Left kidney (tissue), 2 donors: ENCODE data around the gene CCL15. TPM values are rescaled to one million over a fixed set of nuclear protein-coding genes. Genes with fewer than 3 reads are reported as not detected.
"Not testable (repeated sequence)": the region's sequence is repeated elsewhere in the genome, so short reads cannot be mapped to it uniquely, and the experiment has no call there.

Experiments
- DNase-seq: peaks from one replicate; pipeline ENCODE4 v3.0.0-alpha.2; 2013
- polyA plus RNA-seq: library from polyadenylated mRNA; unstranded; fragments of 120-200 nt; gene quantifications from one replicate; pipeline ENCODE4 v1.2.1, GENCODE V29; 2013; ENCODE audit not compliant: insufficient read length

CCL15 gene
- polyA plus RNA-seq, 1 donor: 7.5 TPM

GRCh38 chr17:35998018-35998545 is 3.3 kb downstream of the CCL15 start:
- DNase-seq: no peak

DNA sequence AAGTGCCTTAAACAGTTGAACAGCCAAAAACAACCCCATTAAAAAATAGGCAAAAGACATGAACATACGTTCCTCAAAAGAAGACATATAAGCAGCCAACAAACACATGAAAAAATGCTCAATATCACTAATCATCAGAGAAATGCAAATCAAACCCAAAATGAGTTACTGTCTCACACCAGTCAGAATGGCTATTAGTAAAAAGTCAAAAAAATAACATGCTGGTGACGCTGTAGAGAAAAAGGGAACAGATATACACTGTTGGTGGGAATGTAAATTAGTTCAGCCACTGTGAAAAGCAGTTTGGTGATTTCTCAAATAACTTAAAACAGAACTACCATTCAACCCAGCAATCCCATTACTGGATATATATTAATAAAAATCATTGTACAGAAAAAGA is 6.0 kb downstream of the CCL15 start:
- not testable (repeated sequence) for DNase-seq

DNA sequence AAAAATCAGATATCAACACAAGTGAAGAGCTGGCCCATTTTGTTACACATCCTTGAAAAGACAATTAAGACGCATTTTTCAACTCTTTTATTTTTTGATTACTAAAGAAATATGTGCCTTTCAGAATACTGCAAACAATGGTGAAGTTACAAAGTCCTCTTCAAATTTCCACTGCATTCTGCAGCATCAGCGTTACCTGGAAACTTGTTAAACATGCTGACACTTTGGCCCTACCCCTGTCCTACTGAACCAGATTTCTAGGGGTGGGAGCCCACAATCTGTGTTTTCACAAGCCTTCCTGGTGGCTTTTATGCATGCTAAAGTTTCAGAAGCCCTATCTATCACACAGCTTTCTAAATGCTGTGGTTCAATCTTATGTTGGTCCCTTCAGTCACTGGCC is 10.3 kb downstream of the CCL15 start:
- no peak for DNase-seq

DNA sequence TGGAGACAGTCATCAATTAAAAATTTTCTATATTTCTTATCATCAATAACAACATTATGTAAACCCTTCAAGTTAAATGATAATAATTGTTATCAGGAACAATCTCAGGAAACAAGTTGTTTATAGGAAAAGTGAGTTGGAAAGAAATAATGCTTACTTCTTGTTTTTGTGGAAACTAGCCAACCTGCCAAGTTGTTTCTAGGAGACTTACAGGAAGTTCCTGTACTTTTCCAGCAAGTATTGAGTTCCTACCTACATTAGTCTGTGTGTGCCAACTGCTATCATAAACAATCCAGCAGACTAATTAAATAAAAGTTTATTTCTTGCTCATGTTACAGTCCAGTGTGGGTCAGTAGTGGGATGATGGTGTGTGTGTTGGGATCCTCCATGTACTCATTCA is 13.2 kb downstream of the CCL15 start:
- DNase-seq: no peak

DNA sequence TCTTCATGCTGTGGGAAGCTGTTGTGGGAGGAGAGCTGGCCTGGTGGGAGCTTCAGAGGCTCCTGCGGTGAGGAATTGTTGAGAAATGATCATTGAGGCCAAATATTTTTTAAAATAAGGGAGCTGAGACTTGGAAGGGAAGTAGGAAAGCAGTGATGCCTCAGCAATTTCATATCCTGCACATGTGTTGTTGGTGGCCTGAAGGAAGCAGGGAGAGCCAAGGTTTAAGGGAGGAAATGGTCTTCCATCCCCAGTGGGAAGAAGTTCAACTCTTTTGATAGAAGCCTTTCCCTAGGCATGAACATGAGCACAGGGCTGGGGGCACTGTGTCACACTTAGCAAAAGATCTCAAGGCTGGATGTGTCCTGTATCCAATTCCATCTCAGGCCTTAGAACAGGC is 14.7 kb downstream of the CCL15 start, which contains the start of gene CCL14:
TSS of gene CCL14 (minus strand) at position 87 of the 400 bp plus-strand sequence. CDS start at position 7, 80 bp downstream.
- DNase-seq: no peak

DNA sequence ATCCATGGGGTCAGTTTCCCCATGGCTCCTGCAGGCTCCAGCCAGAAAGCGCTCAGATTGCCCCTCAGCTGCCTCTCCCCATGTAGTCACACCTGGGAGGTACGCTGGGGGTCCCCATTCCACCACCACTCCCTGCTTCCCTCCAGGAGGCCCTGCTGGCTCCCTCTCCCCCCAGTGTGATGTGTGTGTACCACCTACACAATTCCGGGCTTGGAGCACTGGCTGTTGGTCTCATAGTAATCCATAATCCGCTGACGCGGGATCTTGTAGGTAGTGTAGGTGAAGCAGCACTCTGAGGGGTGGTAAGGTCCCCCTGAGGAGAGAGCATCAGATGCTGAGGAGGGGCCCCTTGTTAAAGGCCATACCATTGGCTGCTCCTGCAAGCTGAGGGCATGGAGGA is 17.2 kb downstream of the CCL15 start:
- DNase-seq: no peak

DNA sequence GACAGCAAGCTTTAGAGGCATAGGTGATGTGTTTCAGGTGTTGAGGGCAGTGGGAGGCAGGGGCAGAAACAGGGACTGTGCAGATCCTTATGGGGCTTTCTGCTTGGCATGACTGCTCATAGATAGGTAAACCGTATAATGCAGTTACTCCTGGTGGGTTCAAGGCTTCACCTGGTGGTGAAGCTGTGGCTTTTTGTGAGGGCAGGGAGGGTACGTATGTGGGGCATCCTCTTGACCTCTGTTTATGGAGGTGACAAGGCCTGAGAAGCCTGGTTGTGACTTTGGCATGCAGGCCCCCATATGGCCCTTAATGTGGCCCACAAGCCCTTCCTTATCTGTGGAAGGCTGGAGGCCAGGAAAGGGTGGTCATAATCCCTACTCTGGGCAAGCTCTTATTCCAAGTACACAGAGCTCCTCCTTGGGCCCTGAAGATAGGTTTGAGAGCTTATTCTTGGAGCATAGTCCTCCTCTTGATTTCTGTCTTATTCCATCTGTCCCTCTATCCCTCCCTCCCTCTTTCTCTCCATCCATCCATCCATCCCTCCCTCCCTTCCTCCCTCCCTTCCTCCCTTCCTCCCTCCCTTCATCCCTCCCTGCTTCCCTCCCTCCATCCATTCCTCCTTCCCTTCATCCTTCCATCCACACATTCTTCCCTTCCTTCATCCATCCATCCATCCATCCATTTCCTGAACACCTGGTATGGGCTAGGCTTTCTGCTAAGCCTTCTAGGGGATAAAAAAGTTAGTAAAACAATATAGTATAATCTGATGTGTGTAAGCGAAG is 18.8 kb downstream of the CCL15 start:
- no peak for DNase-seq

- DNase-seq: no peak
Observed at GRCh38 chr17:35981908-35982330, 19.4 kb downstream of the CCL15 start.

DNA sequence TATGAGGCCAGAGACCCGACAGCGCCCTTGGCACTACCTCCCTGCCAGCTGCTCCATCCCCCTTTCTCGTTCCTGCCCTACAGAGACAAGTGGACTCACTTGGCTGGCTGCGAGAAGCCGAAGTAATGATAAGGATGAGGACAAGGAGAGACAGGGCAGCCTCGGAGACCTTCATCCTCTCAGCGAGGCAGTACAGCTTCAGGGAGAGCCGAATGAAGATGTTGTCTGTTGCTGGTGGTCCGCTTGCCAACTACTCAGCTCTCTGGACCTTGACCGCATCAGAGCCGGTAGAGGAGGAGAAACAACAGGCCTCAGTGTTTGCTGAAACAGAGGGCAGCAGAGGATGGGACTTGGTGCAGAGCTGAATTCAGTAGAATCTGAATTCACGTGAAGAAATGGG is 20.1 kb downstream of the CCL15 start, which contains the start of gene CCL16:
TSS of gene CCL16 (minus strand) at position 252 of the 400 bp plus-strand sequence. CDS start at position 175, 77 bp downstream.
- no peak for DNase-seq

- no peak for DNase-seq
Observed at GRCh38 chr17:35978346-35978745, 23.0 kb downstream of the CCL15 start.

GRCh38 chr17:35977509-35977908 is 23.8 kb downstream of the CCL15 start:
- no peak for DNase-seq

DNA sequence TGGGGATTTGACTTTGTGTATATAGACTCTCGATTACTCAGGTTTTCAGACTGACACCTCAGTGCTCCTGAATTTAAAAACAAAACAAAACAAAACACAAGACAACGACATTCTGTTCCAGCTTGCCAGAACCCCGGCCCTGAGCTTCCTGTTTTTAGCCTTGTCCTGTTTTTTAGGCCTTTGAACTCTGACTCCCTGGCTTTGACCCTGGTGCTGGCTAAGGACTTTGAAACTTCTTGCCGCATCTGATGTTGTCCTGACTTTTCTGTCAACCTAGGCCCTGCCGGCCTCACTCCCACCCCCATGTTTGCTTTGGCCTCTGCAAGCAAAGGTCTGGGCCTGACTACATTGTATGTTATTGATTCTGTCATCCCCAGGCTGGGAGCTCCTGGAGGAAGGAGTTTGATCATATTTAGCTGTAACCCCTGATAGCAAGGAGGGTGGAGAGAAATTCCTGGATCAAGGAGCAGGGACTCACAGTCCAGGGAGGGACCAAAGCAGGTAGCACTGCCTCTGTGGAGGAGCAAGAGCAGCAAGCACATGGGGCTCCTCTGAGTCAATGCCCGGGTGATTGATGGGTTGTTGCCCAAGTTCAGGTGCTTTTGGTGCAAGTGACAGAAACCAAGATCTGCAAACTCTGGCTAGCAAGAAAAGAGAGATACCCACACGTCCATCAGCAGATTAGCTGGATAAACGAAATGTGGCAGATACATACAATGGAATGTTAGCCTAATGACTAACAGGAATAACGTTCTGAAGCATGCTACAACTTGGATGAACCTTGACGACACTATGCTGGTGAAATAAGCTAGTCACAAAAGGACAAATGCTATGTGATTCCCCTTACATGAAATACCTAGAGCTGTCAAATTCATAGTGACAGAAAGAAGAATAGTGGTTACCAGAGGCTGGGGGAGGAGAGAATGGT is 27.8 kb downstream of the CCL15 start:
- DNase-seq: no peak

GRCh38 chr17:35972945-35973332 is 28.4 kb downstream of the CCL15 start:
- no peak for DNase-seq

GRCh38 chr17:35972535-35972934 is 28.8 kb downstream of the CCL15 start:
- no peak for DNase-seq

DNA sequence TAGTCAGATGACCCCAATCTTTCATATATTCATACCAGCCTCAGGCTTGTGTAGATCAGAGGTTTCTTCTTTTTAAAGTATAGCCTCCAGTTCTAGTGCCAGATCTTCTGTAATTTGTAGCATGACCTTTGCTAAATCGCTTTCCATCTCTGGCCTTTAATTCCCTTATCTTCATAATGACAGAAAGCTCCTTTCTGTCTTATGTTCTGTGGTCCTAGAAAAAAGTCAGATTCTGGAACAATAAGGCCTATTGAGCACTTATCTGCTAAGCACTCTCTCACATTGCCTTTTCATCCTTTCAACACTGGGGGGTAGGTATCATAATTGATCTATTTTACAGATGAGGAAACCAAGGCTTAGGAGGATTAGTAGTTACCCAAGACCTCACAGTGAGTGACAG is 29.3 kb downstream of the CCL15 start:
- DNase-seq: no peak

DNA sequence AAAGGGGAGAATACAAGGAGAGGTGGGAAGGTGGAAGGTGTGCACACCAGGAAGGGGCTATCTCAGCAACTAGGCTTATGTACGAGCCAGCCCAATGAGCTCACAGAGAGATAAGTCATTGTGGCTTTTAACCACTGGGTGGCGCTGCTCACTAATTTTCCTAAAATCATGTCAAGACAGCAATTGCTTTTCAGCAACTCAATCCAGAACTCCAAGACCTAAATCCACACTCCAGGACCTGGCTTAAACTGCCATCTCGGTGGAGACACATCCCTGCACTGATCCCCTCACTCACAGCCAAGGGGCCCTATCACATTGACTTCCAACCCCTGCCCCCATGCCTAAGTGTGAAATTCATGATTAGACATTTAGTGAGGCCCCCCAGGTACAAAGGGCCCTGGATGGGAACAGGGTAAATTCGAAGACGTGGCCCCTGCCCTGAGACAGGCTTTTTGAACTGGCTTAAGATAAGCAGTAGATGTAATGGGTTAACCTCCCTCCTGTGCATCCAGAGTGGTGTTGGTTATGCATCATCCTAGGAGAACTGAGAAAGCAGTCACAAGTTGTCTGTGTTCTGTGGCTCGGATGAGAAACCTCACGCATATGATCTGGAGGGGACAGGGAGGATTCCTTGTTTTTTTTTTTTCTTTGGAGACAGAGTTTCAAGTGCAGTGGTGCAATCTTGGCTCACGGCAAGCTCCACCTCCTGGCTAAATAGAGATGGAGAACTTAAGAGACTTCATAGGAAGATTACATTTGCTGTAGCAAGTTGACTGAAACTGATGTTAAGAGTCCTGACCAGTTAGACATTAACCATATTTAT is 31.6 kb downstream of the CCL15 start:
- DNase-seq: peak; percentile 89

DNA sequence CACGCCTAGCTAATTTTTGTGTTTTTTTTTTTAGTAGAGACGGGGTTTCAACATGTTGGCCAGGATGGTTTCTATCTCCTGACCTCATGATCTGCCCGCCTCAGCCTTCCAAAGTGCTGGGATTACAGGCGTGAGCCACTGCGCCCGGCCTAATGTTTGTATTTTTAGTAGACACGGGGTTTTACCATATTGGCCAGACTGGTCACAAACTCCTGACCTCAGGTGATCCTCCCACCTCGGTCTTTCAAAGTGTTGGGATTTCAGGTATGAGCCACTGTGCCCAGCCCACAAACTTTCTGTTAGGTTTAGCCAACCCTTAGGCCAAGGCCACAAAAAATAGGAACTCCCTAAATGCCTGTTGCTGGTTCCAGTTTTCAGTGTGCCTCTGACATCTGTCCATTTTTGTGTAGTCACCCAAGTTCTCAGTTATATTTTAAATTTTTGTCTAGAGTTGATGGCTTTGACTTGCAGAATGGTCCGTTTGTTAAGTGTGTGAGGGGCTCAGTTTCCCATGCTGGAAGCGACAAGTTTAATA is 32.8 kb downstream of the CCL15 start:
- DNase-seq: no peak

GRCh38 chr17:35965272-35965671 is 36.1 kb downstream of the CCL15 start:
- no peak for DNase-seq

DNA sequence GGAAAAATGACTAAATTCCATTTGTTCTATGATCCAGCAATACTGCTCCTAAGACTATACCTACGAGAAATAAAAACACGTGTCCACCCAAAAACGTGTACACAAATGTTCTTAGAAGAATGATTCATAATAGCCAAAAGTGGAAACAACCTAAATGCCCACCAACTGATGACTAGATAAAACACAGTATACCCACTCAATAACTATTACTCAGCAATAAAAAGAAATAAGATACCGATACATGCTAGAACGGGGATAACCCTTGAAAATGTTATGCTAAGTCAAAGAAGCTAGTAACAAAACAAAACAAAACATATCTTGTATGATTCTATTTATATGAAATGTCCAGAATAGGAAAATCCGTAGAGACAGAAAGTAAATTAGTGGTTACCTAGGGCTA is 37.7 kb downstream of the CCL15 start:
- no peak for DNase-seq

GRCh38 chr17:35953720-35954119 is 47.6 kb downstream of the CCL15 start:
- no peak for DNase-seq

DNA sequence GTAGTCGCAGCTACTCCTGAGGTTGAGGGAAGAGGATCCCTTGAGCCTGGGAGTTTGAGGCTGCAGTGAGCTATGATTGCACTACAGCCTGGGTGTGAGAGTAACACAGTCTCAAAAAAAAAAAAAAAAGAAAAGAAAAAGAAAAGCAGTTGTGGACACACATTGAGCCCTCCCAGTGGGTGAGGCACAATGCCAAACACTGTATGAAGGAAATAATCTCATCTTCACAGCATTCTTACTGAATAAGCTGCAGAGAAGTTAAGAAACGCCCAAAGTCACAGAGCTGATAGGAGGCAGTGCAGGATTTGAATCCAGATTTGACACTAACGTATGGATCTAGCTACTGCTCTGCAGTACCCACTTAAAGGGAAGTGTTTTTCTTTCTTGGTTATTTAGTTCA is 52.0 kb downstream of the CCL15 start:
- DNase-seq: no peak

DNA sequence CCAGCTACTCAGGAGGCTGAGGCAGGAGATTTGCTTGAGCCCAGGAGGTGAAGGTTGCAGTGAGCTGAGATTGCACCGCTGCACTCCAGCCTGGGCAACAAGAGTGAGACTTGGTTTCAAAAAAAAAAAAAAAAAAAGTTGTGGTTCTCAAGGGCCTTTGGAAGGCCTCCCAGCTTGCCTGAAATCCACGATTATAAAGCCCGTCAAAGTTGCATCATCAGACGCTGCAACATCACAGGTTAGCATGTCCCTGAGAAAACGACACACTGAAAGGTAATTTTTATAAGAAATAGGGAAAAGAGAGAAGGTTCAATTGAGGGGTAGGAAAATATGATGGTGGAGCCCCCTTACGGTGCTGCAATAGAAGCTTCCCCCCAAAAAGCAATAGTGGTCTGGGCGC is 53.3 kb downstream of the CCL15 start:
- DNase-seq: no peak
